HG02840 (cell line): ENCODE data around the gene UPK3A.
"Not testable (repeated sequence)": the region's sequence is repeated elsewhere in the genome, so short reads cannot be mapped to it uniquely, and the experiment has no call there.

Source experiments
- ATAC-seq: cut with Tn5 transposase; IDR thresholded peaks from one replicate; pipeline ENCODE4 v1.9.1; 2021; ENCODE audit warnings: mild to moderate bottlenecking, moderate library complexity, moderate number of reproducible peaks; ENCODE audit not compliant: unreplicated experiment, low FRiP score

Gene UPK3A

DNA sequence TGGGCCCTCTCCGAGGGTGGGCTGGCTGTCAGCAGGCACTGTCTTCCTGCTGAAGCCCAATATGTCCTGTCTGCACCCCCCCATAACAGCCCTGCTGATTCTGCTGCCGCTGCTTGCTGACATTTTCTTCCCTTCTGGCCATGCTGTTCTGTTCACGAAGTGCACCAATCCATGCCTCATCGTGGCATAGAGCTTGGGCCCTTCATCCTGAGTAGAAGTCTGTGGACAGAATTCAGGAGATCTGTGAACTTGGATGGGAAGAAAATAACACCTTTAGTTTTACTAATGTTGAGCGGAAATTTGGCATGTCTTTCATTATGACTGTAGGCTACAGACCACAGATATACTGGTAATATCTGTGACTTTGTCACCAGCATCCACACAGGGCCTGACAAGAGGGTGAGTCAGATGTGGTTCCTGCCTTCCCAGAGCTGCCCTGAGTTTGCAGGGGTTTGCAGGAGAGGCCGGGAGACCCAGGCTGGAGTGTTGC, 29.9 kb upstream of the UPK3A start:
- ATAC-seq, result no peak

- not testable (repeated sequence) for ATAC-seq
Observed at GRCh38 chr22:45257941-45258340, 26.8 kb upstream of the UPK3A start.

GRCh38 chr22:45259754-45260394, 24.9 kb upstream of the UPK3A start:
- ATAC-seq, result no peak

DNA sequence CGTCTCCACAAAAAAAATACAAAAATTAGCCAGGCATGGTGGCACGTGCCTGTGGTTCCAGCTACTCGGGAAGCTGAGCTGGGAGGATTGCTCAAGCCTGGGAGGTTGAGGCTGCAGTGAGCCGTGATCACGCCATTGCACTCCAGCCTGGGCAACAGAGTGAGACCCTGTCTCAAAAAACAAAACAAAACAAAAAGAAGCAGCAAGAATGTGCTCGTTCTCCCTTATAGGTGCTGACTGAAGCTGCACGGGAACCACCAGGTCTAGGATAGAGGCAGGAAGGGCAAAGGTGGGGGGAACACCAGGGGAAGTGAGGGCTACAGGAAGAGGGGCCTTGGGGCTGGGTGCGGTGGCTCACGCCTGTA, 24.4 kb upstream of the UPK3A start:
- ATAC-seq, result not testable (repeated sequence)

GRCh38 chr22:45261407-45262088, 23.2 kb upstream of the UPK3A start:
- ATAC-seq, result no peak

GRCh38 chr22:45262195-45262930, 22.4 kb upstream of the UPK3A start:
- ATAC-seq, result no peak

GRCh38 chr22:45262931-45263462, 21.8 kb upstream of the UPK3A start:
- peak; percentile 27 for ATAC-seq

DNA sequence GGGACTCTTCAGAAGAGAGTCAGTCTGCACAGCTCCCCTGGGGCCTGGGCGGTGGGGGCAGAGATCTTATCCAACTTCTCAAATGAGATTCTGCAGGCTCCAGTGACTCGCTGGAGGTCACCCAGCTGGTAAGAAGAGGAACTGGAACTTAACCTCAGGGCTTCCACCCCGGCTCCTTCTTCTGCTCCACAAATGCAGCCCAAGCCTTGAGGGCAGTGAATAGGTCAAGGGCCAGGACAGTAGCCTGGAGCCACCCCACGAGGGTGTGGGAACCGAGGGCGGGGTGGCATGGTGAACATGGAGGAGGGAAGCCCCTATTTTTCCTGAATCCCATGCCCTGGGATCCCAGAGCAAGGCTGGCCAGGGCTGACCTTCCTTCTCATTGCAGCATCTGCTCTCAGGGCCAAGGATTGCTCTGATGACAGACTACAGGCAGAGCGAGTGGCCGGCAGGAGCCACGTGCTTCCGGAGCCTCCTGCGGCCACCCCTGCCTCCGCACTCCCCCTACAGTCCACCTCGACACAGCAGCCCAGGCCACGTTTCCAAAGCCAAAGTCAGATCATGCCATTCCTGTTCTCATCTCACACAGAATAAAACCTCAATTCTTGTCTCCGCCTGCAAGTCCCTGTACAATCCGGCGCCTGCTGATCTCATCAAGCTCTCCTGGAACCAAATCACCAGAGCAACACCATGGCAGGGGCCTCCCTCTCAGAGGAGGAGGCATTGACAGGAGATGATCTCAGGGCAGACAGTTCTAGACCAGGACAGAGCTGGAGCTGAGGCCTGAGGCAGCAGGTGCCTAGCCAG, 21.1 kb upstream of the UPK3A start:
- peak; percentile 62 for ATAC-seq

- no peak for ATAC-seq
Observed at GRCh38 chr22:45265535-45265934, 19.2 kb upstream of the UPK3A start.

- no peak for ATAC-seq
Observed at GRCh38 chr22:45268167-45268957, 16.4 kb upstream of the UPK3A start.

GRCh38 chr22:45268958-45269844, 15.5 kb upstream of the UPK3A start:
- ATAC-seq, result no peak

DNA sequence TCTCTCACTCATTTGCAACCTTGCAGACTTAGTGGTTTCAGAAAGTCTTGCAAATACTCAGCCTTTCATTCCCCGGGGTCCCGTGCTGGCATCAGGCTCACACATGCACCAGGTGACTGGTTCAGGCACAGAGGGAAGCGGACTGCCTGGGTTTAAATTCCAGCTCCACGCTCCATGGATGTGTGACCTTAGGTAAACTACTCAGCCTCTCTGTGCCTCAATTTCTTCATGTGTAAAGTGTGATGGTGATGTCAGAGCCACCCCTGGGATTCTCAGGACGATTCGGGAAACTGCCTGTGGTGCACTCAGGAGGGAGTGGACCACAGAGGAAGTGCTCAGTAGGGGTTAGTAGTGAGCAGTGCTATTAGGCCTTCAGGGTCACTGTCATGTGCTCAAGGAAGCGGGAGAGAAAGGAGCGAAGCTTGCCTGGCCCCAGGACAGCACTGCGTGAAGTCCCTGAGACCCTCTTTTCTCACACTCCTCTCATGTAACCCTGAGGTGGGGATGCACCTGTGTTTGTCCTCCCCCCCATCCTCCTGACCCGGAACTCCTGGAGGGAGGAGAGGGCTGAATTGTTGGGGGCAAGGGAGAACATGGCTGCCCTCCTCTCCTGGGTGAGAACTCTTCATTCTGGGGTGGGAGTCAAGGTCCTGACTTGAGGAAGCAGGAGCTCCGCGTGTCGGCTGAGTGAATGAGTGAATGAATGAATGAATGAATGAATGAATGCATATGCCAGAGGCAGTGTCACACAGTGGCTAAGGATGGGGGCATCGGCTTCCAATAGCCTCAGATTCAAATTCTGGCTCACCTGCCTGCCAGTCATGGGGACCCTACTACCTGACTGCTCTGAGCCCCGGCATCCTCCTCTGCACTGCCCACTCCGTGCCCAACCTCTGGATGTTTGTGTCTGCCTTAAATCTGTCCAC, 14.4 kb upstream of the UPK3A start:
- ATAC-seq, result no peak

GRCh38 chr22:45271667-45272201, 13.0 kb upstream of the UPK3A start:
- ATAC-seq, result no peak

- ATAC-seq, result no peak
Observed at GRCh38 chr22:45272498-45272897, 12.3 kb upstream of the UPK3A start.

DNA sequence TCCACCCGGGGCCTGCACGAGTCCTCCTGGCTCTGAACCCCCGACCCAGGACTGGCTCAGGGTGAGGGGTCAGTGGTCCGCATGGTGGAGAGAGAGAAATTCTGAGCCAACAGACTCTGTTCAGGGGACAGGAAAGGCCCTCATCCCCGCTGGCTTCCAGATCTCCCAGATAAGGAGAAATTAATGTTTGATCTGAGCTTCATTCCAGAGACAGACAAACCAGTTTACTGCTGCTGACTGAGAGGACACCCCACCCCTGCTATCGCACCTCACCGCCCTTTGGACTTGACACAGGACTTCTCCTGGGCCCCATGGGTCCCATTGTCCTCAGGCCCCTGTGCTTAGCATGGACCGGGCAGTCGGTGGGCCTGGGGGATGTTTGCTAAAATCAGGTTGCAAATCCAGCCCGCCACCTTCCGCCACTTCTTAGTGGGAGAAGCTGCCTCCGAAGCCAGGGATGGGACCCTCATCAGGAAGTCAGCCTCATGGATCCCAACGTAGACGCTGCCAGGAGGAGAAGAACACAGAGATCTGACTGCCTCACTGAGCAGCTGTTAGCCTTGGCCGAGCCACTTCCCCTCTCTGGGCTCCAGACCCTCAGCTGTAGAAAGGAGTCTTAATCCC, 11.2 kb upstream of the UPK3A start:
- no peak for ATAC-seq

GRCh38 chr22:45276507-45277105, 8.1 kb upstream of the UPK3A start:
- no peak for ATAC-seq
